HFF-Myc (cell line): Measurements from ENCODE around the gene ATRAID.
"Not testable (repeated sequence)": the region's sequence is repeated elsewhere in the genome, so short reads cannot be mapped to it uniquely, and the experiment has no call there.

Experiments
- DNase-seq: peaks from one replicate; pipeline ENCODE4 v3.0.0-alpha.2; 2011; ENCODE audit warnings: low read depth; ENCODE audit errors: extremely low read depth
- H3K4me3 ChIP-seq: replicated peaks from 2 replicates; pipeline ENCODE4 v1.5.1; 2011; ENCODE audit warnings: low read depth, mild to moderate bottlenecking, control low read depth, low read length
- TF ChIP-seq, protein P1 (sequence below): IDR thresholded peaks from 2 replicates; pipeline ENCODE4 v1.5.1; 2012; ENCODE audit warnings: mild to moderate bottlenecking, low read depth, low read length, control low read depth; ENCODE audit errors: missing control alignments

The ATRAID gene

DNA sequence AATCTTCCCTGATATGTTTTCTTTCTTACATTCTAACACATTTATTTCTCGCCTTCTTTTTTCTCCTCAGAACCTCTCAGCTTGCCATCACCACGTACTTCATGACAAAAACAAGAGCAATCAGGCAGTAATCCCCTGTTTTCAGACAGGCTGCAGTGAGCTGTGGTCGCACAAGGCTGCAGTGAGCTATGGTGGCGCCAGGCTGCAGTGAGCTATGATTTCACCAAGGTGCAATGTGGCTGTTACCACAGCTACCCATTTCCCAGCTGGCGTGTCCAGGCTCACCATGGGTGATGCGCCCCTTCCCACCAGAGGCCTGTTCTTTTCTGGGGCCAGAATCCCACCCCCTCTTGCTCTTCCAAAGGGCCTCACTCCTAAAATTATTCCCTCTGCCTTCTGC is 37.2 kb upstream of the ATRAID start:
- no peak for DNase-seq
- TF ChIP-seq, protein P1, sequence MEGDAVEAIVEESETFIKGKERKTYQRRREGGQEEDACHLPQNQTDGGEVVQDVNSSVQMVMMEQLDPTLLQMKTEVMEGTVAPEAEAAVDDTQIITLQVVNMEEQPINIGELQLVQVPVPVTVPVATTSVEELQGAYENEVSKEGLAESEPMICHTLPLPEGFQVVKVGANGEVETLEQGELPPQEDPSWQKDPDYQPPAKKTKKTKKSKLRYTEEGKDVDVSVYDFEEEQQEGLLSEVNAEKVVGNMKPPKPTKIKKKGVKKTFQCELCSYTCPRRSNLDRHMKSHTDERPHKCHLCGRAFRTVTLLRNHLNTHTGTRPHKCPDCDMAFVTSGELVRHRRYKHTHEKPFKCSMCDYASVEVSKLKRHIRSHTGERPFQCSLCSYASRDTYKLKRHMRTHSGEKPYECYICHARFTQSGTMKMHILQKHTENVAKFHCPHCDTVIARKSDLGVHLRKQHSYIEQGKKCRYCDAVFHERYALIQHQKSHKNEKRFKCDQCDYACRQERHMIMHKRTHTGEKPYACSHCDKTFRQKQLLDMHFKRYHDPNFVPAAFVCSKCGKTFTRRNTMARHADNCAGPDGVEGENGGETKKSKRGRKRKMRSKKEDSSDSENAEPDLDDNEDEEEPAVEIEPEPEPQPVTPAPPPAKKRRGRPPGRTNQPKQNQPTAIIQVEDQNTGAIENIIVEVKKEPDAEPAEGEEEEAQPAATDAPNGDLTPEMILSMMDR, result no peak
- H3K4me3 ChIP-seq, result no peak overlapping the region

DNA sequence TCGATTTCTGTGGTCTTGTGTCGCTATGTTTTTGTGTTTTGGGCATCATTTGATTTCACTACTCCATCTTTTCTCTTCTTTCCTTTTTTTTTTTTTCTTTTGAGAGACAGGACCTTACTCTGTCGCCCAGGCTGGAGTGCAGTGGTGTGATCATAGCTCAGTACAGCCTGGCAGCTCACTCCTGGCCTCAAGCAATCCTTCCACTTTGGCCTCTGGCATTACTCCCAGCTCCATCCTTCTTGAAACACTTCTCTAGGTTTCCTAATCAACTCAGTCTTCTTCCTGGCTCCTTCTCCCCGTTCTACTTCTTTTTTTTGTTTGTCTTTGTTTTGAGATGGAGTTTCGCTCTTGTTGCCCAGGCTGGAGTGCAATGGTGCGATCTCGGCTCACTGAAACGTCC is 36.5 kb upstream of the ATRAID start:
- TF ChIP-seq, protein P1, result no peak
- DNase-seq, result no peak

DNA sequence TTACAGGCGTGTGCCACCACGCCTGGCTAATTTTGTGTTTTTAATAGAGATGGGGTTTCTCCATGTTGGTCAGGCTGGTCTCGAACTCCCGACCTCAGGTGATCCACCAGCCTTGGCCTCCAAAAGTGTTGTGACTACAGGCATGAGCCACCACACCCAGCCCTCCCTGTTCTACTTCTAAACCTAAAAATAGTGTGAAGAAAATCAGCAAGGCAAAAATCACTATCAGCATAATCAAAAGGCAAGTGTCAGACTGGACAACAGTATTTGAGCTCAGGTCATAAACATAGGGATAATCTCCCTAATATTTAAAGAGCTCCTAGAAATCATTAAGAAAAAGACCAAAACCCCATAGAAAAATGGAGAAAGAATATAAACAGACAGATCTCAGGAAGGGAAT is 36.1 kb upstream of the ATRAID start:
- H3K4me3 ChIP-seq, DNase-seq: not testable (repeated sequence)

More for the DNA sequence above, 36.5 kb upstream of the ATRAID start:
- H3K4me3 ChIP-seq, result no peak overlapping the region

DNA sequence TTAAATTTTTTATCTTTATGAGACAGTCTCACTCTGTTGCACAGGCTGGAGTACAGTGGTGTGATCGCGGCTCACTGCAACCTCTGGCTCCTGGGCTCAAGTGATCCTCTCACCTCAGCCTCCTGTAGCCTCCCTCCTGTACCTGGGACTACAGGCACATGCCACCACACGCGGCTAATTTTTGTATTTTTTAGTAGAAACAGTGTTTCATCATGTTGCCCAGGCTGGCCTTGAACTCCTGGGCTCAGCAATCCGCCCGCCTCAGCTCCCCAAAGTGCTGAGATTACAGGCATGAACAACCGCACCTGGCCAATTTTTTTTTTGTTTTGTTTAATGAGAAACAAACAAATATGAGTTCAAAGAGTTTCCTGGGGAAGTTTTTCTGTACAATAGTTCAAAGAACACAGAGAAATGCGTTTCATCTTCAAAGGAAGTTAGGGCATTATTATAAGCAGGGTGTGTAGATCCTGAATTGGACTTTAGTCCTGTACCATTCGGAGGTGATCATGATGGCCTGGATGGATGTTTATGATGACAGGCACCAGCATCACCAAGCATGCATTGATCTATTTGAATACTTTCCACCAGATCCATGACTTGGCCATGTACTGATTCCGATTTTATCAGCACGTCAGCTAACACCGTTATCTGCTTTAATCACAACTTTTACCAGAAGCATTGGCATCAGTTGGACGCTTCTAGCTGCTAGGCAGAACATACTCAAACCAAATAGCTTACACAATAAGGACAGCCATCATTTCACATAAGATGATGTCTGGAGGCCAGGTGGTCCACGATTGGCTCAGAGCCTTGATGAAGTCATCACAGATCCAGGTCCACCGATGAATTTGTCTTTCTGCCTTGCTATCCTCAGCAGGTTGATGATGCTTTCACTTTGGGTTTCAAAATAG is 34.1 kb upstream of the ATRAID start:
- TF ChIP-seq, protein P1, result no peak
- no peak for DNase-seq
- no peak overlapping the region for H3K4me3 ChIP-seq

DNA sequence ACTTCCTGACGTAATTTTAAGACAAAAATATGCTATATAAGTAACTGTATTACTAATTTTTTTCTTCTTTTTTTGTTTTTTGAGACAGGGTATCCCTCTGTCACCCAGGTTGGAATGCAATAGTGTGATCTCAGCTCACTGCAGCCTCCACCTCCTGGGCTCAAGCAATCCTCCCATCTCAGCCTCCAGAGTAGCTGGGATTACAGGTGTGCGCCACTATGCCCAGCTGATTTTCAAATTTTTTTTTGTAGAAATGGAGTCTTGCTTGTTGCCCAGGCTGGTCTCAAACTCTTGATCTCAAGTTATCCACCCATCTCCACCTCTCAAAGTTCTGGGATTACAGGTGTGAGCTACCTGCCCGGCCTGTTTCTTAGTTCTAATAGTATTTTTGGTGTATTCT is 33.4 kb upstream of the ATRAID start:
- no peak for DNase-seq
- no peak overlapping the region for H3K4me3 ChIP-seq
- TF ChIP-seq, protein P1, result no peak

DNA sequence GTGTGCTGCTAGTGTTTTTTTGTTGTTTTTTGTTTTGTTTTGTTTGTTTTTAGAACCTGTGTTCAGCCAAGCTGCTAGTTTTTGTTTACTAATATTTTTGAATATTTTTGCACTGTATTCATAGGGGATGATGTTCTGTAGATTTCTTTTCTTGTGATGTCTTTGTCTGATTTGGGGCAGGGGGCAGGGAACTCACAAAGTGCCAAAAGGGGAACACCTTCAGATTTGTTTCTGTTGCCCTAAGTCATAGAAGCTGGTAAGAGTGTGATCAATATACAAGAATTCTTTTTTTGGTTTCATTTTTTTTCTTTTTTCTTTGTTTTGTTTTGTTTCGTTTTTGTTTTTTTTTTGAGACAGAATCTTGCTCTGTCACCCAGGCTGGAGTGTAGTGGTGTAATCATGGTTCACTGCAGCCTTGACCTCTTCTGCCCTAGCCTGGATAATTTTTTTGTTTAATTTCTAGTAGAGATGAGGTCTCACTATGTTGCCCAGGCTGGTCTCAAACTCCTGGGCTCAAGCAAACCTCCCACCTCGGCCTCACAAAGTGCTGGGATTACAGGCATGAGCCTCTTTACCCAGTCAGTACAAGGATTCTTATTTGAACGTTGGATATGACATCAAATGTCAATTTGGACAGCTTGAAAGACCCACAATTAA is 32.4 kb upstream of the ATRAID start:
- TF ChIP-seq, protein P1, result no peak
- DNase-seq, result no peak
- no peak overlapping the region for H3K4me3 ChIP-seq

DNA sequence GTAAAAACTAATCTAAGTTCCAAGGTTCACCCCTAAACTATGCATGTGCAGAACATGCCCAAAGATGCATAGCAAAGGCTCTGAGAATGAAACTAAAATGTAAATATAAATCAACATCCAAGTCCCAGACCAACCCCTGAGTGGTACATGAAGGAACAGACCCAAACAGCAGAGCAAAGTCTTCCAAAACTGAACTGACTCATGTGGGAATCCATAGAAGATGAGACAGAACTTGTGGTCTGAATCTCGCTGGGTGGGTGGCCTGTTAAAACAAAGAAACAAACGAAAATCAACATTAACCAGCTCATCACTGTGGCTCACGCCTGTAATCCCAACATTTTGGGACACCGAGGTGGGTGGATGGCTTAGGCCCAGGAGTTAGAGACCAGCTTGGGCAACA is 29.5 kb upstream of the ATRAID start:
- TF ChIP-seq, protein P1, result no peak
- H3K4me3 ChIP-seq, result no peak overlapping the region
- DNase-seq, result no peak
